Heart right ventricle (tissue), 16 donors: ENCODE data around the gene MOB3B. TPM values are rescaled to one million over a fixed set of nuclear protein-coding genes. Genes with fewer than 3 reads are reported as not detected.

Experiments used
- ATAC-seq, 8 donors: fragments of 200-7000 bp; cut with Tn5 transposase; one replicate each; pipeline ENCODE4 v1.9.1; 2020; ENCODE audit warnings: mild to moderate bottlenecking in 8 of 8, moderate library complexity in 8 of 8, moderate number of reproducible peaks in 1 of 8
- DNase-seq, 2 donors: peaks; one replicate each; pipeline ENCODE4 v3.0.0-alpha.2; 2020
- H3K27ac ChIP-seq, 10 donors: fragments of 200-600 bp; sonication (generic) in 2 of 10; one replicate each; pipeline versions ENCODE4 v1.5.0 to v1.8.0; 2020 to 2022; ENCODE audit warnings: mild to moderate bottlenecking in 3 of 10
- H3K27me3 ChIP-seq, 7 donors: fragments of 200-600 bp; one replicate each; pipeline ENCODE4 v1.8.0; 2021 to 2022; ENCODE audit warnings: mild to moderate bottlenecking in 2 of 7
- H3K36me3 ChIP-seq, 9 donors: fragments of 200-600 bp; sonication (generic) in 1 of 9; one replicate each; pipeline versions ENCODE4 v1.5.0 to v1.8.0; 2020 to 2022; ENCODE audit warnings: mild to moderate bottlenecking in 2 of 9
- H3K4me1 ChIP-seq, 9 donors: fragments of 200-600 bp; sonication (generic) in 1 of 9; one replicate each; pipeline versions ENCODE4 v1.5.0 to v1.8.0; 2020 to 2022; ENCODE audit warnings: mild to moderate bottlenecking in 4 of 9
- H3K4me3 ChIP-seq, 10 donors: fragments of 200-600 bp; sonication (generic) in 2 of 10; one replicate each; pipeline versions ENCODE4 v1.5.0 to v1.8.0; 2020 to 2022; ENCODE audit warnings: mild to moderate bottlenecking in 7 of 10, moderate library complexity in 2 of 10
- H3K9me3 ChIP-seq, 11 donors: fragments of 200-600 bp in 10 of 11; sonication (generic) in 2 of 11; one replicate each; pipeline versions ENCODE4 v1.5.0 to v1.8.0; 2013 to 2022; ENCODE audit warnings: mild to moderate bottlenecking in 2 of 11, control low read depth in 1 of 11, moderate library complexity in 1 of 11
- CTCF ChIP-seq, 9 donors: fragments of 200-600 bp; sonication (generic) in 2 of 9; IDR thresholded peaks; one replicate each; pipeline versions ENCODE4 v1.5.0 to v1.8.0; 2021 to 2022; ENCODE audit warnings: antibody characterized with exemption in 9 of 9, mild to moderate bottlenecking in 5 of 9, moderate library complexity in 1 of 9
- WGBS, 2 donors: extraction: QIAGEN DNeasy Blood & Tissue Kit; methylation state at CpG; one replicate each; pipeline ENCODE4 v1.1.7; 2013; ENCODE audit warnings: inconsistent platforms in 1 of 2; 5-methylcytosine and 5-hydroxymethylcytosine counted together
- intact Hi-C, 10 donors: fragments of 100-400 bp; cut with DNase I; formaldehyde crosslinking; loops; one replicate each; pipeline versions ENCODE4 v1.11.1 to v1.14.2; 2022
- polyA plus RNA-seq, 2 donors: library from polyadenylated mRNA; stranded (reverse); fragments of 200-250 nt; gene quantifications; one replicate each; pipeline ENCODE4 v1.2.3, GENCODE V29; 2013
- total RNA-seq, 10 donors: library from RNA; stranded (reverse); fragmentation: NEBNext Ultra II Directional in 3 of 10; extraction: Animal tissue kit (Norgen Biotek cat#: 25700) in 3 of 10; gene quantifications; one replicate each; pipeline versions ENCODE4 v1.2.1 to v1.2.4, GENCODE V29; 2021 to 2023
- donor health status: Arrhythmogenic right ventricular cardiomyopathy.
- donor health status: ischemic (EF 13 %, LVEDD 7.1; RV severe dilation, severe dysfunction).
- donor health status: healthy with polysubstance abuse.
- donor health status: DM: no; HTN: yes; CAD: no.
- donor health status: DM: no; HTN: no; CAD: no.
- donor health status: ischemic (EF 25% LVEDD 6.9; RV normal size, moderate dysfunction).
- donor health status: ischemic (EF 25% LVEDD 5.7; RV mildly dilated, moderate dysfunction).
- donor health status: healthy.
- donor health status: DM: yes; HTN: yes; CAD: no.
- donor health status: Ischemic cardiomyopathy.
- donor health status: ischemic (EF 35%, LVEDD 5.7; RV mildly dilated, moderate dysfunction).
- donor health status: nonischemic (EF 11% LVEDD 7.7; RV severe dilation, severe dysfunction).
- donor health status: DM: yes; HTN: yes; CAD: no.
- donor health status: PGD.
- donor health status: ischemic (EF 29% LVEDD 5.4; RV normal size, mild dysfunction).
- donor health status: nonischemic (EF 23%, LVEDD 6.1; RV moderate dilation, normal function).

The MOB3B gene
- total and polyA plus RNA-seq, 12 donors, result 0.39 to 2.3 (median 1.3) TPM

DNA sequence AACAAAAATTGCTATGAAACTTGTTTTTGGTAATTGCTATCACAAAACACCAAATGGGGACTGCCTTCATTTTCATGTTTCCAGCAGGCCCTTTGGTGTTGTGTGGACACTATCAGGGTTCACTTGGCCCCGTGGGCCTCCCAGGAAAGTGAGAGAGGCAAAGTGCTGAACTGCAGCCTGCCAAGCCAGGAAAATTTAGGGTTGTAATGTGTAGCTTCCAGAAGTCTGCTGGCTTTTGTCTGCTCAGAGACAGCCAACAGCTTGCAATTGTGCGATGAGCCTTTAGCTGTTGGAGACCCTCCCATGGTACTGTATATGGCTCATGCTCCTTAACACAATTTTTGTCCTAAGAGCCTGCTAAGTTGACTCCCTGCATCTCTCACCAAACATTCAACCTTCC is 127.0 kb downstream of the MOB3B start:
- H3K36me3 ChIP-seq, result no peaks in the 10 kb centered on the region
- H3K4me3 ChIP-seq, result no peak overlapping the region
- no peak for TF ChIP-seq CTCF (IDR thresholded peaks at IDR 0.05)
- no peak overlapping the region for H3K27ac ChIP-seq
- DNase-seq (no peak), ATAC-seq (no peak)
- WGBS, 2 donors, result 71 to 75% methylated on average over 2 of the region's 2 CpGs
- intact Hi-C loops, result loop anchor here in 2 of 10 donors (10.0 kb wide), 2 partner anchors 48 to 58 kb away; no protein-coding TSS in a partner anchor
- H3K27me3 ChIP-seq, result no peaks in the 10 kb centered on the region
- H3K9me3 ChIP-seq, result peaks cover 0 to 5% (median 0%) of the 10 kb centered on the region in 11 donors
- H3K4me1 ChIP-seq, result peaks cover 0 to 13% (median 3%) of the 10 kb centered on the region in 9 donors

GRCh38 chr9:27400334-27400880 is 129.2 kb downstream of the MOB3B start:
- no peak overlapping the region for H3K4me3 ChIP-seq
- no peaks in the 10 kb centered on the region for H3K9me3 ChIP-seq
- 90 to 93% methylated on average over 3 of the region's 3 CpGs for WGBS, 2 donors
- no peaks in the 10 kb centered on the region for H3K27me3 ChIP-seq
- DNase-seq (no peak), ATAC-seq (no peak)
- TF ChIP-seq CTCF (IDR thresholded peaks at IDR 0.05), result no peak
- no peak overlapping the region for H3K27ac ChIP-seq
- intact Hi-C loops, result loop anchor here in 2 of 10 donors (10.0 kb wide), 2 partner anchors 46 to 56 kb away; no protein-coding TSS in a partner anchor
- peaks cover 0 to 13% (median 0%) of the 10 kb centered on the region in 9 donors for H3K4me1 ChIP-seq
- H3K36me3 ChIP-seq, result no peaks in the 10 kb centered on the region

DNA sequence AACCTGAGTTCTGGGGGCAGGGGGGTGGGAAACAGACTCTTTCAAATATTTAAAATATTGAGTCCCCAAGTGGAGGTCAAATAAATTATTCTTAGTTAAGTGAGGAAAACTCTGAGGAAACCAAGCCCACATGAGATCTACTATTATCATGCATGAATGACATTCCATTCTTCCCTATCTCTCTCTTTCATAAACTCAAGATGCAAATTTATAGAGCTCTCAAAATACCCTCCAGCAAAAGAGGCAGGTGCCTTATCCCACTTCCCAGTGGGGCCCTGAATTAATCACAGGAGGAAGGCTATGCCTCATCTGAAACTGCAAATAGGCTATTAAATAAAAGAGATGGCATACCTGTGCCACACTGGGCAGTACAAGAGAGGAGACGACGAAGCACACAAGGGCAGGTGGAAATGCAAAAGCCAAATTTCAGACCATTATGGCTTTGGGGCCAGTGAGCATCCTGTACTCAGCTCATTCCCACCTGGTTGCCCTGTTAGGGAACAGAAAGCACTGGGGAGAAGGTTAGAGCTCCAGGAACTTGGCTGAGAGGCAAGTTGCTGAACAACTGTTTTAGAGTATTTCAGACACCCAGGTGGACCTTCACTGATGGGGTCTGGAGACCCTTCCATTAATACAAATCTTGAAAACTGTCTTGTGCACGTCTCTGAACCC is 130.5 kb downstream of the MOB3B start:
- no peak overlapping the region for H3K27ac ChIP-seq
- intact Hi-C loops, result loop anchor here in 2 of 10 donors (5.0 to 10.0 kb wide), 2 partner anchors 33 to 54 kb away; no protein-coding TSS in a partner anchor
- no peak overlapping the region for H3K4me3 ChIP-seq
- WGBS, 2 donors, result 92 to 99% methylated on average over 3 of the region's 3 CpGs
- H3K4me1 ChIP-seq, result peaks cover 0 to 24% (median 9%) of the 10 kb centered on the region in 9 donors
- H3K27me3 ChIP-seq, result no peaks in the 10 kb centered on the region
- H3K36me3 ChIP-seq, result no peaks in the 10 kb centered on the region
- H3K9me3 ChIP-seq, result no peaks in the 10 kb centered on the region
- no peak for TF ChIP-seq CTCF (IDR thresholded peaks at IDR 0.05)
- DNase-seq, result no peak
- ATAC-seq, result no peak

- ATAC-seq (no peak), DNase-seq (no peak)
- H3K4me3 ChIP-seq, result no peak overlapping the region
Observed at GRCh38 chr9:27396495-27396894, 133.1 kb downstream of the MOB3B start.

More at GRCh38 chr9:27396495-27396894, 133.1 kb downstream of the MOB3B start:
- Histone ChIP-seq H3K27me3 (no peaks in the 10 kb centered on the region), H3K36me3 (no peaks in the 10 kb centered on the region), H3K9me3 (no peaks in the 10 kb centered on the region), H3K27ac (no peak overlapping the region), H3K4me1 (peaks cover 0 to 27% (median 17%) of the 10 kb centered on the region in 9 donors)
- WGBS, 2 donors, result 86 to 96% methylated on average over 2 of the region's 2 CpGs
- TF ChIP-seq CTCF (IDR thresholded peaks at IDR 0.05), result no peak
- intact Hi-C loops, result loop anchor here in 2 of 10 donors (5.0 to 10.0 kb wide), 2 partner anchors 36 to 52 kb away; no protein-coding TSS in a partner anchor
